D721Med (cell line): ENCODE results near the gene CNOT6L.

Experiments used
- DNase-seq: peaks from one replicate; pipeline ENCODE4 v3.0.0; 2011; ENCODE audit warnings: low spot score; ENCODE audit not compliant: insufficient read length
- FAIRE-seq: peaks from 2 replicates; lab custom pipeline; 2011; peaks lifted over from hg19 to GRCh38; lab: Jason Lieb, UNC
- TF ChIP-seq, protein P1 (sequence below): IDR thresholded peaks from 2 replicates; pipeline ENCODE4 v1.5.1; 2012; ENCODE audit warnings: mild to moderate bottlenecking, control low read depth; ENCODE audit not compliant: insufficient read depth; ENCODE audit errors: missing control alignments

Gene CNOT6L

GRCh38 chr4:77797239-77797638, 21.9 kb downstream of the CNOT6L start:
- no peak for DNase-seq
- FAIRE-seq: no peak
- TF ChIP-seq, protein P1, sequence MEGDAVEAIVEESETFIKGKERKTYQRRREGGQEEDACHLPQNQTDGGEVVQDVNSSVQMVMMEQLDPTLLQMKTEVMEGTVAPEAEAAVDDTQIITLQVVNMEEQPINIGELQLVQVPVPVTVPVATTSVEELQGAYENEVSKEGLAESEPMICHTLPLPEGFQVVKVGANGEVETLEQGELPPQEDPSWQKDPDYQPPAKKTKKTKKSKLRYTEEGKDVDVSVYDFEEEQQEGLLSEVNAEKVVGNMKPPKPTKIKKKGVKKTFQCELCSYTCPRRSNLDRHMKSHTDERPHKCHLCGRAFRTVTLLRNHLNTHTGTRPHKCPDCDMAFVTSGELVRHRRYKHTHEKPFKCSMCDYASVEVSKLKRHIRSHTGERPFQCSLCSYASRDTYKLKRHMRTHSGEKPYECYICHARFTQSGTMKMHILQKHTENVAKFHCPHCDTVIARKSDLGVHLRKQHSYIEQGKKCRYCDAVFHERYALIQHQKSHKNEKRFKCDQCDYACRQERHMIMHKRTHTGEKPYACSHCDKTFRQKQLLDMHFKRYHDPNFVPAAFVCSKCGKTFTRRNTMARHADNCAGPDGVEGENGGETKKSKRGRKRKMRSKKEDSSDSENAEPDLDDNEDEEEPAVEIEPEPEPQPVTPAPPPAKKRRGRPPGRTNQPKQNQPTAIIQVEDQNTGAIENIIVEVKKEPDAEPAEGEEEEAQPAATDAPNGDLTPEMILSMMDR: no peak

- TF ChIP-seq, protein P1: no peak
- DNase-seq (no peak), FAIRE-seq (no peak)
These were observed 23.8 kb downstream of the CNOT6L start for GRCh38 chr4:77795326-77795725.

DNA sequence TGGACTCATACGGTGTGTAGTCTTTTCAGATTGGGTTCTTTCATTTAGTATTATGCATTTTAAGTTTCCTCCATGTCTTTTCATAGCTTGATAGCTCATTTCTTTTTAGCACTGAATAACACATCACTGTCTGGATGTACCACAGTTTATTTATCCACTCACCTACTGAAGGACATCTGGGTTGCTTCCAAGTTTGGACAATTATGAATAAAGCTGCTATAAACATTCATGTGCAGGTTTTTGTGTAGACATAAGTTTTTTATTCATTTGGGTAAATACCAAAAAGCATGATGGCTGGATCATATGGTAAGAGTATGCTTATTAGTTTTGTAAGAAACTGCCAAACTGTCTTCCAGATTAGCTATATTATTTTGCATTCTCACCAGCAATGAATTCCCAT, 29.0 kb downstream of the CNOT6L start:
- DNase-seq (no peak), FAIRE-seq (no peak)
- TF ChIP-seq, protein P1: no peak

DNA sequence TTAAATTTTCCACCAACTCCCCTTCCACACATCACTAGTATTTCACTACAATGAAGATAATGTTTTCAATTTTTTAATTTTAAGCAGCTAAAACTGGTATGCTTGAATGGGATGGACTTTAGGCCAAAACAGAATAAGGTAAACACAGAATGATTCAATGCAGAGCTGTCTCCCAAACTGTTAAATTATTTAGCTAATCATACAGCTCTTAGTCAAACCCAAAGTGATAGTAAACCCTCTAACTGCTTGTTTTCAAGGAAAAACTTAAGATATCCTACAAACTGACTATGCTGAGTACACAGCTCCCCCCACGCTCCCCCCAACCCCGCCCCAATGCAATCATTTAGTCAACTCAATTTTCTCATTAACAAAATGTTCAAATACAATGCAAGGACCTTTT, 30.2 kb downstream of the CNOT6L start:
- TF ChIP-seq, protein P1: no peak
- FAIRE-seq (no peak), DNase-seq (no peak)

GRCh38 chr4:77787969-77788368, 31.2 kb downstream of the CNOT6L start:
- FAIRE-seq: no peak
- TF ChIP-seq, protein P1: no peak

GRCh38 chr4:77785669-77786068, 33.5 kb downstream of the CNOT6L start:
- DNase-seq (no peak), FAIRE-seq (no peak)
- TF ChIP-seq, protein P1: no peak

More at GRCh38 chr4:77787969-77788368, 31.2 kb downstream of the CNOT6L start:
- DNase-seq: no peak

GRCh38 chr4:77783895-77784294, 35.3 kb downstream of the CNOT6L start:
- no peak for DNase-seq
- TF ChIP-seq, protein P1: no peak
- FAIRE-seq: no peak
